Ramos (cell line): ENCODE results near the gene TRIP10.

Experiments
- in situ Hi-C: fragments of 300-500 bp; cut with MboI; formaldehyde crosslinking; loops from one replicate; pipeline ENCODE4 v1.14.3; 2022; ENCODE audit warnings: low sequenced_read_pairs; ENCODE audit not compliant: unreplicated experiment

Gene TRIP10

DNA sequence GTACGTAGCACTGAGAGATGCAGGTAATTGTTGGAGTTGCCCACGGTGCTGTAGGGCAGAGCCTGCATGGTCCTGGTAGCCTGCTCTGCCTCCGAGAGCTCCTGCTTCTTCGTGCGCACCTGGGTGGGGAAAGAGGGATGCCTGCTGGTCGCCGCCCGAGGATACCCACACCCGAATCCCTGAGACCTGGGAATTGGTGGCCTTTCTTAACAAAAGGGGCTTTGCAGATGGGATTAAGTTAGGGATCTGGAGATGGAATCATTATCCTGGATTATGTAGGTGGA is 28.5 kb upstream of the TRIP10 start:
- in situ Hi-C loops: no loop called here

DNA sequence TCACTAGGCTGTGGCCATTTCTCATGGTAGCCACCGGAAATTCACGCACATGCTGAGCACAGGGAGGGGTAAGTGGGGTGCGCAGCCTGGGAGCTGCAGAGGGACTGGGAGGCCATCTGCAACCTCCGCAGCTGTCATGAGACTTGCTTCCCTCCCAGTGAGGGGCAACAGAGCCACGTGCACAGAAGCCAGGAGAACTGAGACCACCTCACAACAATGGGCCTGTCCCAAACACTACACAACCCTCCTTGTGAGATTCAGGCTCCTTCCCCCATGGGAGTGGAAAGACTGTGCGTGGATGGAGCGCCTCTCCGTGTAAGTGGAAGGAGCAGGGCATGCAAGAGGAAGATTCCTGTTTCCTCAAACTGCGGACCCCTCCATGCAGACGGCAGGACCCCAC is 27.9 kb upstream of the TRIP10 start:
- in situ Hi-C loops: no loop called here

DNA sequence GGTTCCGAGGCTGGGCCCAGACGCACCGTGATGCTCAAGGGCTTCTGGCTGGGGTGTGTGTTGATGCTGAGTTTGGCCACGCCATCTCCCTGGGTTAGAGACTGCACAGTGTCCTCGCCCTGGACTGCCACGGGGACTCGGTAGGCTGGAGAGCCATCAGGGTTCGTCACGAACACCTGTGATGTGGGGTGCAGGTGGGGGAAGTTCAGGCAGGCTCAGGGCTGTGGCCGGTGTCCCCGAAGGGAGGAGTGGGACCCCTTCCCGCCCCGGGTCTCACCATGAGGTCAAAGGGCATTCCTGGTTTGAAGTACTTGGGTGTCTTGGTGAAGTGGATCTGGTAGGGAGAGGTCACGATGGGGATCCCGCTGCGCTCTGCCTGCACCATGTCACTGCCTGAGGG is 27.2 kb upstream of the TRIP10 start:
- in situ Hi-C loops: no loop called here

DNA sequence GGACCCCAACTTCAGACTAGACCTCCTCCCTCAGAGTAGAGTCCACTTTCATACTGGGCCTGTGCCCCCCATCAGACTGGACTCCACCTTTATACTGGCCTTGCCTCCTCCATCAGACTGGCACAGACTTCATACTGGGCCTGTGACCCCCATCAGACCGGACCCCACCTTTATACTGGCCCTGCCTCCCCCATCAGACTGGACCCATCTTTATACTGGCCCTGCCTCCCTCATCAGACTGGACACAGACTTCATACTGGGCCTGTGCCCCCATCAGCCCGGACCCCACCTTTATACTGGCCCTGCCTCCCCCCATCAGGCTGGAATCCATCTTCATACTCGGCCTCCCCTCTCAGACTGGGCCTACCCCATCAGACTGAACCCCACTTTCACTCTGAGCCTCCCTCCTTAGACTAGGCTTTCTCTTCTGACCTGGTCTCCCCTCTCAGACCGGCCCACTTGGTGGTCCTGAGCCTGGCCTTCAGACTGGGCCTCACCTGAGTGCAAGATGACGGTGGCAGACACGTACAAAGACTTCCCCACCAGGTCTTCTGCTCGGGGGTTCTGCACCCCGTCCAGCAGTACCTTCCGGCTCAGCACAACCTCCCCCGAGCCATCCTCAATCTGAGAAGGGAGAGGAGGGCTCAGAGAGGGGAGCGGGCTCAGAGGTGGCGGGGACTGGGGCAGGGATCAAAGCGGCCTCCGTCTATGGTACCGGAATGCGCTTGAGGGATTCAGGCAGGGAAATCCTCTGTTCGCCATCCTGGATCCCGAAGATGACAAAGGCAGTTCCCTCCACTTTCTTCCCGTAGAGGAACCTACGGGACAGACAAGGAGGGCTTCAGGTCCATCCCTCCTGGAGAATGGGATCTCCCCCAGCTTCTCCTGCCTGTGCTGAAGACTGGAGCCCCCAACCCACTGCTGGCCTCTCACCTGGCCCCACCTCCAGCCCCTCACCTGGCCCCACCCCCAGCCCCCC is 26.5 kb upstream of the TRIP10 start:
- in situ Hi-C loops: no loop called here

DNA sequence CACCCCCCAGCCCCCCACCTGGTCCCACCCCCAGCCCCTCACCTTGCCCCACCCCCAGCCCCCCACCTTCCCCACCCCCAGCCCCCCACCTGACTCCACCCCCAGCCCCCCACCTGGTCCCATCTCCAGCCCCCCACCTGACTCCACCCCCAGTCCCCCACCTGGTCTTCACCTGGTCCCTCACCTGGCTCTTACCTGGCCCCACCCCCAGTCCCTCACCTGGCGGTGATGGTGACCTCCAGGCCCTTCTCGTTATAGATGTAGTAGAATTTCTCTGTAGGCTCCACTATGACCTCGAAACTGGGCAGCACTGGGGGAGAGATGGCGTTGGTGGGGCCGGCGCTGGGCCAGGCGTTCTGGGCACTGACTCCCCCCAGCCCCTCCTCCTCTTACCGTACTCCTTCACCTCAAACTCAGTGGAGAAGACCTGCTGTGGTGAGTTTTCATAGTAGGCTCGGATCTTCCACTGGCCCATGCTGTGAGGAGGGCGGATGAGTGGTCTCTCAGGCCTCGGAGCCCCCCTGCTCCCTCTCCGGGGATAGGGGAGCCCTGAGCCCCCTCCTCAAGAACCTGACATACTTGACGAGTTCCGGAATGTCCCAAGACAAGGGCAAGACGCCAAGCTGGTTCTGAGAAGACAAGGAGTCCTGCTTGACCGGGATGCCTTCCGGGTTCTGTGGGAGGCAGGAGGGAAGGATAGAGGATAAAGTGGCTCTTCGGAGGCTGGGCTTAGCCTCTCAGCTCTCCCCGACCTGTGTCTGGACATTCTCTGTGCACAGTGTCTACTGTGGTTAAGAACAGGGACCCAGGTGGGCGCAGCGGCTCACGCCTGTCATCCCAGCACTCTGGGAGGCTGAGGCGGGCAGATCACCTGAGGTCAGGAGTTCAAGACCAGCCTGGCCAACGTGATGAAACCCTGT is 25.4 kb upstream of the TRIP10 start:
- in situ Hi-C loops: no loop called here

DNA sequence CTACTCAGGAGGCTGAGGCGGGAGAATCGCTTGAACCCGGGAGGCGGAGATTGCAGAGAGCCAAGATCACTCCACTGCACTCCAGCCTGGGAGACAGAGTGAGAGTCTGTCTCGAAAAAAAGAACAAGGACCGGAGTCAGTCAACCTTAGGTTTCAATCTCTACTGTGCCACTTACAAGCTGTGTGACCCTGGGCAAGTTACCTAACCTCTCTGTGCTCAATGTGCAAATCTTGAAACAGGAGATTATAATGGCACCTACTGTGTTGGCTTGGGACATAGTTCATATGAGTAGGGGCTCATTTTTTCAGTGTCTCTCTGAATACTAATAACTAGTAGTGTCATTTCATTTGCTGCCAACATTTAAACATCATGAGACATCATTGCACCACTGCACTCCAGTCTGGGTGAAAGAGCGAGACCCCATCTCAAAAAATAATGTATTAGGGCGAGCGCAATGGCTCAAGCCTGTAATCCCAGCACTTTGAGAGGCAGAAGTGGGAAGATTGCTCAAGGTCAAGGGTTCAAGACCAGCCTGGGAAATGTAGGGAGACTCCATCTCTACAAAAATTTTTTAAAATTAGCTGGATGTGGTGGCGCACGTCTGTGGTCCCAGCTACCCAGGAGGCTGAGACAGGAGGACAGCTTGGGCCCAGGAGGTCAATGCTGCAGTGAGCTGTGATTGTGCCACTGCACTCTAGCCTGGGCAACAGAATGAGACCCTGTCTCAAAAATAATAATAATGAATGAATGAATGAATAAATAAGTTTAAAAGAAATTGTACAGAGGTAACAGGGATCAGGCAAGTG is 24.5 kb upstream of the TRIP10 start:
- in situ Hi-C loops: no loop called here

DNA sequence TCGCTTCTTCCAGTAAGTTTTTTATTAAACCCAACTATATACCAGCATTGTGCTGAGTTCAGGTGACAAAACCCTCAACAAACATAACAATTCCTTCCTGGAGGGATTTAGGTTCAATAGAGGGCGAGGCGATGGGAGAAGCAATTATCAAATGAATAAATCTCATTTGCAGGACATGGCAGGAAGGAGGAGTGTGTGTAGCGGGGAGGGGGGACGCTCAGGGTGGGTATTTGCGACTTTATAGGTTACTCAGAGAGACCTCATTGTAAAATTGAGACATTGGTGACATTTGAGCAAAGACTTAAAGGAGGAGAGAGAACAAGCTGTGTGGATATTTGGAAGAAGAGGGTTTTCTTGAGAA is 22.9 kb upstream of the TRIP10 start:
- in situ Hi-C loops: no loop called here

DNA sequence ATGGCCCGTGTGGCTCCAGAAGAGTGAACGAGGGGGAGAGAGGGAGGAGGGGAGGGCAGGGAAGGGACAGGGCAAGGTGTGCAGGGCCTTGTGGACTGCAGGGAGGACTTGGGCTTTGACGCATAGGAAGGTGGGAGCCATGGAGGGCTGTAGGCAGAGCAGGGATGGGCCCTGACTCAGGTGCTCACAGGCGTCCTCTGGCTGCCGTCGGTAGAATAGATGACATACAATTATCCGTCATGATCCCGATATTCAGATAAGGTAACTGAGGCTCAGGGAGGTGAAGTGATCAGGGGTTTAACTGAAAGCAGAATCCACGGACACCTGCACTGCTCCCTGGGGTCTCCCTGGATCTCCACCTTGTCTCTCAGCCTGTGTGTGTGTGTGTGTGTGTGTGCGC is 22.4 kb upstream of the TRIP10 start:
- in situ Hi-C loops: no loop called here

DNA sequence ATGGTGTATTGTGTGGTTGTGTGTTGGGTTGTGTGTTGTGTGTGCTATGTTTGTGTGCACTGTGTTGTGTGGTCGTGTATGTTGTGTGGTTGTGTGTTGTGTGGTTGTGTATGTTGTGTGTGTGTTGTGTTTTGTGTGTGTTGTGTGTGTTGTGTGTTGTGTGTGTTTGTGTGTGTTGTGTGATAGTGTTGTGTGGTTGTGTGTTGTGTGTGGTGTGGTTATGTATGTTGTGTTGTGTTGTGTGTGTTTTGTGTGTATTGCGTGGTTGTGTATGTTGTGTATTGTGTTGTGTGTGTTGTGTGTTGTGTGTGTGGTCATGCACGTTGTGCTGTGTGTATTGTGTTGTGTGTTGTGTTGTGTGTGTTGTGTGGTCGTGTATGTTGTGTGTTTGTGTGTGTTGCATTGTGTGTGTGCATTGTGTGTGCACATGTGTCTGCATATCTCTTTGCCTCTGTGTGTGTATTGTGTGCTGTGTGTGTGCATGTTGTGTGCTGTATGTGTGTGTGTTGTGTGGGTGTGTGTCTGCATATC is 22.0 kb upstream of the TRIP10 start:
- in situ Hi-C loops: no loop called here

DNA sequence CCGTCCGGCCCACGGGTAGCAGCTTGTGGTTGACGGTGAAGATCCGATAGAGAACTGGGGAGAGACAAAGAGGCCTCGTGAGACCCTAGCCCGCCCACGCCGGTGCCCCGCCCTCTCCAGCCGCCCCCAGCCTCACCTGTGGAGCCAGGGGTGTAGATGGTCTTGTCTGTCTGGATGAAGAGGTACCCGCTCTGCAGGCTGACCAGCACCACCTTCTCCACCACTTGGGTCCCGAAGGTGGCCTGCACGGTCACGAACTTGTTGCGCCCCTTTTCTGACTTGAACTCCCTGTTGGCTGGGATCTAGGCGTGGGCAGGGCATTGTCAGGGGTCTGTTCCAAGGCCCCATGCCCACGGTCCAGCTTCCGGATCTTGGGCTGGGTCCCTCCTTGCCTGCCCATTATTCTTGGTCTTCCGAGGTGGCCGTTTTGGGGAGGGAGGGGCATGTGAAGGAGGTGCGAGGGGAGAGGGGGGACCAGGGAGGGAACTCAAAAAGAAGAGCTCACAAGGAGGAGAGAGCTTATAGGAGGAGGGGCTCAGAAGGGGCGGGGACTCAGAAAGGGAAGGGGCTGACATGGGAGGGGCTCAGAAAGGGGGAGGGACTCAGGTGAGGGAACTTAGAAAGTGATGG is 21.3 kb upstream of the TRIP10 start:
- in situ Hi-C loops: no loop called here

DNA sequence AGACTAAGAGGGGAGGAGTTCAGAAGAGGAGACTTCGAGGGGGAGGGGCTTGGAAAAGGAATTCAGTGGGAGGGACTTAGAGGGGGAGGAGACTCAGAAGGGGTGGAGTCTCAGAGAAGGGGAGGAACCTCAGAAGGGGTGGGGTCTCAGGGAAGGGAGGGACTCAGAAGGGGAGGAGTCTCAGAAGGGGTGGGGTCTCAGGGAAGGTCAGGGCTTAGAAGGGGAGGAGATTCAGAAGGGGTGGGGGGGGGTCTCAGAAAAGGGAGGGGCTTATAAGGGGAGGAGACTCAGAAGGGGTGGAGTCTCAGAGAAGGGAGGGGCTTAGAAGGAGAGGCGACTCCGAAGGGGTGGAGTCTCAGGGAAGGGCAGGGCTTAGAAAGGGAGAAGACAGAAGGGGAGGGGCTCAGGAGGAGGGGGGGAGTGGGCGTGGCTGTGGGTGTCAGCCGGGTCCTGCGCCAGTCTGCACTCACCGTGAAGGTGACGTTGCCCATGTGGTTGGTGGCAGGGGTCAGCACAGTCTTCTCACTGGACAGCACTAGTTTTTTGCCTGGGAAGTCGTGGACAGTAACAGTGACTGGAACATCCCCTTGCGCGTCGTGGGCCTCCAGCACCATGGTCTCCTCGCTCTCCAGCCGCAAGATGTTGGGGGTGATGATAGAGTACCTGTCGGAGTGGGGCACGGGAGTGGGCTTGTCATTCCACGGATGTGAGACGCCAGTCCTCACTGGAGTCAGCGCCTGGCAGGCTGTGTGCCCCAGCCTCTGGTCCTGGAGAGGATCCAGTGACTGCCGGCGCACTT is 20.5 kb upstream of the TRIP10 start:
- in situ Hi-C loops: no loop called here

DNA sequence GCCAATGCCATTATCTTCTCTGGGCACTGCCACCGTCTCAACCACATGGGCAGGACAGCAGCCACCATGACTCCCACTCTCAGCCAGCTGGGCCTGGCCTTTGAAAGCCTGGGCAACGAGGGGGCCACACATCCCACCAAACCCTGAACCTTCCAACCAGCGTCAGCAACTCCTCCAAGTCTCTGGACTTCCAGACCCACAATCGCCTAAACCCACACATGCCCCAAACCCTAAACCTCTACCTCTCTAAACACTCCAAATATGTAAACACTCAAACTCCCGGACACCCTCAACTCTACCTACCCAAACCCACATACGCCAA is 20.0 kb upstream of the TRIP10 start:
- in situ Hi-C loops: no loop called here

DNA sequence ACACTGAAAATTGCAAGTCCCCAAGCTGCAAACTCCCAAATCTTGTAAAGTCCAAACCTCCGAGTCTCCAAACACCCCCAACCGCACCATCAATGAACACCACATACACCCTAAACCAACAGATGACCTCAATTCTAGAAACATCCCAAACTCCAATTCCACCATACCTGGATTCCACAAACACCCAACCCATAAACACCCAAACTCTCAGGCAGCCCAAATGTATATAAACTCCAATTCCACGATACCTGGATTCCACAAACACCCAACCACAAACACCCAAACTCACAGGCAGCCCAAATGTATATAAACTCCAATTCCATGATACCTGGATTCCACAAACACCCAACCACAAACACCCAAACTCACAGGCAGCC is 19.5 kb upstream of the TRIP10 start:
- in situ Hi-C loops: no loop called here

DNA sequence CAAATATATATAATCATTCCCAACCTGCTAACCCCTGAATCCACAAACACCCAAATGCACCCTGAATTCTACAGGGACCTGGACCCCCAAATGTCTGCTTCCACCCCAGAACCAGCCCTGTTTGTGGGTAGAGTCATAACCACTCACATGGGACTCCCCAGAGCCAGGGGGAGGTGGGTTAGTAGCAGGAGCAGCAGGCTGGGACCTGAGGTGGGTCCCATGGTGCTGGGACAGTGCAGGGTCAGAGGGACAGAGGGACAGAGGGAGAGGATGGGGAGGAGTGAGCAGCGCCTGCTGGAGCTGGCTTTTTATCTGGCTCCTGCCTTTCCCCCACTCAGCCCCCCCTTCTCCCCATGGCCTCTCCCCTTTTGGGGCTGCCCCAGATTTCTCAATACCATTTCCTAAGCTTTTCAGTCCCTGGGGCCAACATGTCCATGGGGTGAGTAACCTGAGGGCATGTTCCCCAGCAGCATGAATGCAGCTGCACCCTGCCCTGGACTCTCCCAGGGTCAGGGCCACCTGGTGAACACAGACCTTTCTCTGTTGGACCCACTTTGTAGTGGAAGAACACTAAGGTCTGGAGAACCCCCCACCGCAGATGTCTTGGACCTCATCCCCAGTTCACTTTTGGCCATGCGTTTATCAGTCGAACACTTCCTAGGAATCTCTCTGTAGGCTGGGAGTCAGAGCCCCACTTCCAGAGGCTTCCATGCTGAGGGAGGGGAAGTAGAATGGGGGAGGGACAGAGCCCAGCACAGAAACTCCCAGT is 18.9 kb upstream of the TRIP10 start, which contains the start of gene C3:
Gene C3, minus strand, starts transcription at position 282 of the 769 bp plus-strand sequence. Its CDS starts 61 bp downstream, at position 221.
- in situ Hi-C loops: no loop called here

DNA sequence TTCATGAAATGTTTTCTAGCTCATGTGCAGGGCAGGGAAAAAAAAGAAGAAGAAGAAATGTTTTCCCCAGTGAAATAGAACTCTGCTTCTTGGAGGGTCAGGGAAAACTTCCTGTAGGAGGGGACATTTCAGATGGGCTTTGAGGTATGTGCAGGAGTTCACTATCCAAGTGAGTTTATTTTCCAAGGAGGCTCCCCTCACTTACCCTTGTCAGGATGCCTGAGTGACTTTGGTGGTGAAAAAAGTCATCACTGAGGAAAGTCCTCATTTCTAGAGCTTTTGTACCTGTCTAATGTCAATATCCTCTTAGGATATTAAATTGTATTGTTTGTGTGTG is 18.4 kb upstream of the TRIP10 start:
- in situ Hi-C loops: no loop called here

DNA sequence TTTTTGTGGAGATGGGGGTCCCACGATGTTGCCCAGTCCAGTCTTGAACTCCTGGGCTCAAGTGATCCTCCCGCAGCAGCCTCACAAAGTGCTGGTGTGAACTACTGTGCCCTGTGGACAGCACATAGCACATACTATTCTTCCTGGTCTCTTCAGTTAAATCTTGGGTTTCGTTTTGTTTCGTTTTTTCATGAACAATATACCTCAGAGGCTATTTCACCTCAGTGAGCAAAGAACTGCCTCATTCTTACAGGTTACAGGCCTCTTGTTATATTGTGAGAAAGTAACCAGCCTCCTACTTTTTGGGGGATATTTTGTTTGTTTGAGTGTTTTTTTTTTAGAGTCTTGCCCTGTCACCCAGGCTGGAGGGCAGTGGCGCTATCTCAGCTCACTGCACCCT is 17.7 kb upstream of the TRIP10 start:
- in situ Hi-C loops: no loop called here

DNA sequence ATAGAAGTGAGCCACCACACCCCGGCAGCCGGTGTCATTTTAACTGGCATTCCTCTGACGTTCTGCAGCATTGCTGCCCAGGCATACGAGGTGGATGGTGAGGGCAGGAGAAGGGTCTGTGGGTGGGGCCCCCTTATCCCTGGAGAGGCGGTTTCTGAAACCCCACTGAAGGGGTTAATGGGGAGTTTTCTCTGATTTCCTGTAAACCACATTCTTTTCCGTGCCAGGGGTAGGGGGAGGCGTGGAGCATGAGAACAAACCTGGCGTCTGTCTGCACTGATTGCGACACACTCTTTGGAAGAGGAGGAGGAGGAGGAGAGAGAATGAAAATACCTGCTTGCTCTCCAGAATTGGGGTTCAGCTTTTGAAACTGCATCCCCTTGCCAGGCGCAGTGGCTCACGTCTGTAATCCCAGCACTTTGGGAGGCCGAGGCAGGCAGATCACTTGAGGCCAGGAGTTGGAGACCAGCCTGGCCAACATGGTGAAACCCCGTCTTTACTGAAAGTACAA is 16.3 kb upstream of the TRIP10 start:
- in situ Hi-C loops: no loop called here

DNA sequence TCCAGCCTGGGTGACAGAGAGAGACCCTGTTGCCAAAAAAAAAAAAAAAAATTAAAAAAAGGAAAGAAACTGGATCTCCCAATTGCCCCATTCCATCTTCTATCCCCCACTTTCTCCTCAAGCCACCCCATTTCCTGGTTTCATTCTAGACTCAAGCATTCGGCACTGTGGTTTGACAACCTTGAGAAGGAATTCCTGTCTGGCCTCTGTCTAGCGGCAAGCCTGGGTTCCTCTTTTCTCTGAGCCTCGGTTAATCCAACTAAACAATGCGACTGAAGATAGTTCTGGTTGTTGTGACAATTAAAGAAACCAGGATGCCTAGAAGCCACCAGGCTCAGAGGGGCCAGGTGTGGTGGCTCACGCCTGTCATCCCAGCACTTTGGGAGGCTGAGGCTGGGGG is 15.7 kb upstream of the TRIP10 start:
- in situ Hi-C loops: no loop called here
